Thyroid gland (tissue), 4 donors: ENCODE data around the gene ZCCHC3.

ENCODE experiments used
- POLR2A ChIP-seq, 2 donors: fragments of 450-650 bp; IDR thresholded peaks; one replicate each; pipeline ENCODE4 v1.6.1; 2017; ENCODE audit warnings: antibody characterized with exemption in 2 of 2, mild to moderate bottlenecking in 2 of 2, moderate library complexity in 1 of 2
- TF ChIP-seq, protein P1 (sequence below), 6 experiments: fragments of 200-600 bp in 3 of 6; fragments of 450-650 bp in 3 of 6; sonication (generic) in 3 of 6; IDR thresholded peaks; one replicate each; pipeline ENCODE4 v1.5.1; 2016 to 2019; ENCODE audit warnings: antibody characterized with exemption in 6 of 6, mild to moderate bottlenecking in 2 of 6, inconsistent platforms in 1 of 6, moderate library complexity in 1 of 6

DNA sequence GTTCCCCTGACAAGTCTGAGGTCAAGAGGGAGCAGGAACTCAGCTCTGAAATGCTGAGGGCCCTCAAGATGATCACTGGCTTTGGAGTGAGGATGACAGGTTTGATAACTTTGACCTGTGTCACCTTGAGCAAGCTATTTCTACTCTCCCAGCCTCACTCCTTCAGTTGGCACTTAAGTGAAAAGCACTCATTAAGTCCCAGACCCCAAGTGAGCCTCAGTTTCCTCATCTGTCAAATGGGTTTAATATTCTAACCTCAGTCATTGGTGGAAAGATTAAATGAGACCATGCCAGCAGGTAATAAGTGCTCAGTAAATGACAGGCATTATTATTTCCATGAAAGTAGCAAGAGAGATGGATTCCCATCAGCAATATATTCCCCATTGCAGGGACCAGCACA is 25.8 kb upstream of the ZCCHC3 start:
- TF ChIP-seq POLR2A (IDR thresholded peaks at IDR 0.05), result no peak
- TF ChIP-seq, protein P1, sequence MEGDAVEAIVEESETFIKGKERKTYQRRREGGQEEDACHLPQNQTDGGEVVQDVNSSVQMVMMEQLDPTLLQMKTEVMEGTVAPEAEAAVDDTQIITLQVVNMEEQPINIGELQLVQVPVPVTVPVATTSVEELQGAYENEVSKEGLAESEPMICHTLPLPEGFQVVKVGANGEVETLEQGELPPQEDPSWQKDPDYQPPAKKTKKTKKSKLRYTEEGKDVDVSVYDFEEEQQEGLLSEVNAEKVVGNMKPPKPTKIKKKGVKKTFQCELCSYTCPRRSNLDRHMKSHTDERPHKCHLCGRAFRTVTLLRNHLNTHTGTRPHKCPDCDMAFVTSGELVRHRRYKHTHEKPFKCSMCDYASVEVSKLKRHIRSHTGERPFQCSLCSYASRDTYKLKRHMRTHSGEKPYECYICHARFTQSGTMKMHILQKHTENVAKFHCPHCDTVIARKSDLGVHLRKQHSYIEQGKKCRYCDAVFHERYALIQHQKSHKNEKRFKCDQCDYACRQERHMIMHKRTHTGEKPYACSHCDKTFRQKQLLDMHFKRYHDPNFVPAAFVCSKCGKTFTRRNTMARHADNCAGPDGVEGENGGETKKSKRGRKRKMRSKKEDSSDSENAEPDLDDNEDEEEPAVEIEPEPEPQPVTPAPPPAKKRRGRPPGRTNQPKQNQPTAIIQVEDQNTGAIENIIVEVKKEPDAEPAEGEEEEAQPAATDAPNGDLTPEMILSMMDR (IDR thresholded peaks at IDR 0.05), result no peak
